SU-DHL-6 (cell line): ENCODE data around the gene MINDY4B.

Source experiments
- H2AFZ ChIP-seq: fragments of 200-600 bp; sonication (generic); 2 replicates; pipeline ENCODE4 v1.6.1; 2014; ENCODE audit warnings: low read depth, mild to moderate bottlenecking, moderate library complexity, mixed read lengths, antibody characterized with exemption, low read length; ENCODE audit not compliant: severe bottlenecking
- H3F3A ChIP-seq: fragments of 200-600 bp; shearing (Covaris generic); 2 replicates; pipeline ENCODE4 v1.6.0; 2016; ENCODE audit warnings: antibody characterized with exemption, mild to moderate bottlenecking; ENCODE audit not compliant: insufficient read depth
- H3K27ac ChIP-seq: fragments of 200-600 bp; sonication (generic); 2 replicates; pipeline ENCODE4 v1.5.1; 2016; ENCODE audit warnings: low read depth, mild to moderate bottlenecking, low read length, moderate library complexity, mixed read lengths
- H3K27me3 ChIP-seq: fragments of 200-600 bp; sonication (generic), shearing (Covaris generic); 2 replicates; pipeline ENCODE4 v1.6.0; 2014; ENCODE audit warnings: mild to moderate bottlenecking, low read length
- H3K36me3 ChIP-seq: fragments of 200-600 bp; sonication (generic); 2 replicates; pipeline ENCODE4 v1.6.1; 2014; ENCODE audit warnings: mild to moderate bottlenecking, low read length, mixed read lengths
- H3K4me2 ChIP-seq: fragments of 300-600, 200-600 bp; shearing (Covaris generic), sonication (generic); 2 replicates; pipeline ENCODE4 v1.6.0; 2014; ENCODE audit warnings: low read length, low read depth, mild to moderate bottlenecking; ENCODE audit not compliant: poor library complexity, severe bottlenecking
- H3K4me3 ChIP-seq: fragments of 200-600 bp; sonication (generic); 2 replicates; pipeline ENCODE4 v1.5.1; 2014; ENCODE audit warnings: antibody characterized with exemption, low read length, mild to moderate bottlenecking, mixed read lengths; ENCODE audit not compliant: insufficient read depth, poor library complexity, severe bottlenecking
- H3K79me2 ChIP-seq: fragments of 200-600 bp; sonication (generic); 2 replicates; pipeline ENCODE4 v1.6.1; 2014; ENCODE audit warnings: mild to moderate bottlenecking, low read length, moderate library complexity; ENCODE audit not compliant: insufficient read depth
- H3K9ac ChIP-seq: fragments of 200-600 bp; sonication (generic); 2 replicates; pipeline ENCODE4 v1.7.0; 2014; ENCODE audit warnings: mild to moderate bottlenecking, low read length
- H3K9me2 ChIP-seq: fragments of 200-600 bp; sonication (generic); replicated peaks from 2 replicates; pipeline ENCODE4 v1.6.1; 2014; ENCODE audit warnings: low read length; ENCODE audit not compliant: insufficient read depth
- H3K9me3 ChIP-seq: fragments of 200-600 bp; sonication (generic); 2 replicates; pipeline ENCODE4 v1.6.1; 2014; ENCODE audit warnings: low read length, mixed read lengths; ENCODE audit not compliant: insufficient read depth
- H4K20me1 ChIP-seq: fragments of 200-600 bp; sonication (generic); 2 replicates; pipeline ENCODE4 v1.6.1; 2014; ENCODE audit warnings: low read depth, mild to moderate bottlenecking, antibody characterized with exemption, low read length, moderate library complexity, mixed read lengths
- CTCF ChIP-seq: fragments of 200-600 bp; sonication (generic); IDR thresholded peaks from one replicate; pipeline ENCODE4 v1.5.1; 2017; ENCODE audit warnings: antibody characterized with exemption, mild to moderate bottlenecking, low read length, moderate library complexity; ENCODE audit not compliant: insufficient read depth, poor library complexity, severe bottlenecking
- EZH2phosphoT487 ChIP-seq: fragments of 200-600 bp; sonication (generic), shearing (Covaris generic); conservative IDR thresholded peaks from 2 replicates; pipeline ENCODE4 v1.6.1; 2018; ENCODE audit warnings: mild to moderate bottlenecking, antibody characterized with exemption, low read length, moderate library complexity, mixed read lengths

The MINDY4B gene

GRCh38 chr3:150830094-150830681 is 75.1 kb downstream of the MINDY4B start:
- Histone ChIP-seq H2AFZ (no peak overlapping the region), H3K79me2 (no peaks in the 10 kb centered on the region), H3K9me3 (no peaks in the 10 kb centered on the region), H3K4me2 (no peak overlapping the region), H3K27ac (no peak overlapping the region), H3F3A (no peaks in the 10 kb centered on the region), H4K20me1 (no peaks in the 10 kb centered on the region), H3K4me3 (no peak overlapping the region), H3K27me3 (no peaks in the 10 kb centered on the region), H3K9ac (no peak overlapping the region), H3K9me2 (no peaks in the 10 kb centered on the region), H3K36me3 (no peaks in the 10 kb centered on the region)
- TF ChIP-seq EZH2phosphoT487 (no peak), CTCF (peak; percentile 64)

GRCh38 chr3:150829408-150829807 is 75.8 kb downstream of the MINDY4B start:
- no peak overlapping the region for H2AFZ ChIP-seq
- H4K20me1 ChIP-seq: no peaks in the 10 kb centered on the region
- H3K4me2 ChIP-seq: no peak overlapping the region
- H3K27ac ChIP-seq: no peak overlapping the region
- no peaks in the 10 kb centered on the region for H3K36me3 ChIP-seq
- no peaks in the 10 kb centered on the region for H3K79me2 ChIP-seq
- no peak overlapping the region for H3K9ac ChIP-seq
- TF ChIP-seq EZH2phosphoT487 (no peak), CTCF (no peak)
- H3K27me3 ChIP-seq: no peaks in the 10 kb centered on the region
- no peak overlapping the region for H3K4me3 ChIP-seq
- H3F3A ChIP-seq: no peaks in the 10 kb centered on the region
- H3K9me2 ChIP-seq: no peaks in the 10 kb centered on the region
- no peaks in the 10 kb centered on the region for H3K9me3 ChIP-seq

- Histone ChIP-seq H3K27ac (no peak overlapping the region), H3K9me3 (no peaks in the 10 kb centered on the region), H3K9me2 (no peaks in the 10 kb centered on the region), H3K4me3 (no peak overlapping the region), H3K9ac (no peak overlapping the region), H3F3A (no peaks in the 10 kb centered on the region), H3K27me3 (no peaks in the 10 kb centered on the region), H2AFZ (no peak overlapping the region), H4K20me1 (no peaks in the 10 kb centered on the region), H3K4me2 (no peak overlapping the region), H3K79me2 (no peaks in the 10 kb centered on the region), H3K36me3 (no peaks in the 10 kb centered on the region)
- TF ChIP-seq EZH2phosphoT487 (no peak), CTCF (no peak)
These were observed 76.2 kb downstream of the MINDY4B start for GRCh38 chr3:150828997-150829396.

- H3K27me3 ChIP-seq: no peaks in the 10 kb centered on the region
- H3F3A ChIP-seq: no peaks in the 10 kb centered on the region
- TF ChIP-seq EZH2phosphoT487: no peak
- no peak for TF ChIP-seq CTCF
- no peaks in the 10 kb centered on the region for H3K9me3 ChIP-seq
- no peaks in the 10 kb centered on the region for H4K20me1 ChIP-seq
- H3K36me3 ChIP-seq: no peaks in the 10 kb centered on the region
- no peaks in the 10 kb centered on the region for H3K79me2 ChIP-seq
- no peak overlapping the region for H3K9ac ChIP-seq
- H3K4me3 ChIP-seq: no peak overlapping the region
- no peak overlapping the region for H3K4me2 ChIP-seq
- no peak overlapping the region for H2AFZ ChIP-seq
- no peaks in the 10 kb centered on the region for H3K9me2 ChIP-seq
- H3K27ac ChIP-seq: no peak overlapping the region
These were observed 77.0 kb downstream of the MINDY4B start for GRCh38 chr3:150828261-150828660.
